ENCODE data around the gene RNF26. TPM values are rescaled to one million over a fixed set of nuclear protein-coding genes. Genes with fewer than 3 reads are reported as not detected.
A peak's percentile ranks its signal among the peaks of the same experiment; 100 is the strongest.

Gene RNF26
- total and polyA plus RNA-seq, 2 of the 13 experiments (the other 11 are each of a cell fraction or from before 2014, with no cell fraction given): 11.9 to 26.3 TPM

DNA sequence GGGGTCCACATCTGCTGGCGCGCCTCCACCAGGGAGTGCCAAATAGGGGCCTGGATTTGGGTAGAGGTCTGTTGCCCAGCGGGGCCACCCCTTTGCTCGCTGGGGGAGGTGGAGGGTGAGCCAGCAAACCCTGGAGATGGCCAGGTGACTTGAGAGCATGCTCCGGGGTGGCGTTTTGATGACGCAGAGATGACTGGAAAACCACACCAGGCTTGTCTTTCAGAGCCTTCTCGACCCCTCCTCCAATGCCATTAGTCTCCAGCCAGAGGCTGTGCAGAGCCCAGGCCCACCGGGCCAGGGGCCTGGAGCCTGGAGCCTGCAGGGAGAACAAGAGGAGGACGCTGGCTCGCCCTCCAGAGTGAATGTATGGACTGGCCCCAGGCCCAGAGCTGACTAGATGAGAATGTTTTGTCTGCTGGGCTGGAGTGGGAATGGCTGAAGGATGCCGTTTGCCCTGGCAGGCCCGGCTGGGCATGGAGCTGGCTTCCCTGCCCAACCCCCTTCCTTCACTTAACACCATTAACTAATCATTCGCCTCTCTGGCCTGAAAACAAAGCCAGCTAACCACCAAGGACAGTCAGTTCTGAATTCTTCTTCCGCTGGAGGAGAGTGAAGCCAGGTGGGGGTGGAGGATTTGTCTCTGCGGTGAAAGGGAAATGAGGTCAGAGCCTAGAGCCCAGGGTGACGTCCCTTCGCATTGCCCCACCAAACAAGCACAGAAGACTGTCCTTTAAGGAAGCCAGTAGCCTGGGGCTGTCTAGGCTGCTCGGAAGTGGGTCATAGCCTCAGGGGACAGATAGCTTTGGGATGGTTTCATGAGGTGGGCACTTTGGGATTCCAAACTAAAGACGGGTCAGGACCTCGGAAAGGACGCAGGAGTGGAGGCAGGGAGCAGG lies 15.8 kb upstream of the RNF26 start (continued):
- TF ChIP-seq GABPA (IDR thresholded peaks at IDR 0.05; ENCODE audit: low read depth, low read length) (no peak), GABPA (CRISPR knock-in tag; IDR thresholded peaks at IDR 0.05; ENCODE audit: low read depth) (peak; percentile 79), ARNT (IDR thresholded peaks at IDR 0.05) (no peak), ADNP (CRISPR knock-in tag; IDR thresholded peaks at IDR 0.05) (no peak), KAT7 (CRISPR knock-in tag; IDR thresholded peaks at IDR 0.05; ENCODE audit: borderline replicate concordance) (no peak), PBX2 (CRISPR knock-in tag; IDR thresholded peaks at IDR 0.05) (no peak), ZMYM4 (CRISPR knock-in tag; IDR thresholded peaks at IDR 0.05) (0 out of 2 replicates have a peak, but pooled peaks have one; percentile 41), IKZF4 (CRISPR knock-in tag; IDR thresholded peaks at IDR 0.05; ENCODE audit: borderline replicate concordance, low read depth, not compliant biosample characterization) (peak; percentile 33), YY1 (IDR thresholded peaks at IDR 0.05; ENCODE audit: insufficient read depth, insufficient replicate concordance, low read depth, low read length) (no peak), ZNF318 (CRISPR knock-in tag; IDR thresholded peaks at IDR 0.05) (no peak), KLF16 (CRISPR knock-in tag; IDR thresholded peaks at IDR 0.05) (peak in 1 of 2 experiments; percentile 31; a peak in 1 of 4 replicates), ATF3 (CRISPR knock-in tag; IDR thresholded peaks at IDR 0.05) (no peak), TERF1 (CRISPR knock-in tag; IDR thresholded peaks at IDR 0.05) (no peak), ZNF672 (CRISPR knock-in tag; IDR thresholded peaks at IDR 0.05) (no peak), ELF3 (CRISPR knock-in tag; IDR thresholded peaks at IDR 0.05) (no peak)
- TF ChIP-seq, protein P1, sequence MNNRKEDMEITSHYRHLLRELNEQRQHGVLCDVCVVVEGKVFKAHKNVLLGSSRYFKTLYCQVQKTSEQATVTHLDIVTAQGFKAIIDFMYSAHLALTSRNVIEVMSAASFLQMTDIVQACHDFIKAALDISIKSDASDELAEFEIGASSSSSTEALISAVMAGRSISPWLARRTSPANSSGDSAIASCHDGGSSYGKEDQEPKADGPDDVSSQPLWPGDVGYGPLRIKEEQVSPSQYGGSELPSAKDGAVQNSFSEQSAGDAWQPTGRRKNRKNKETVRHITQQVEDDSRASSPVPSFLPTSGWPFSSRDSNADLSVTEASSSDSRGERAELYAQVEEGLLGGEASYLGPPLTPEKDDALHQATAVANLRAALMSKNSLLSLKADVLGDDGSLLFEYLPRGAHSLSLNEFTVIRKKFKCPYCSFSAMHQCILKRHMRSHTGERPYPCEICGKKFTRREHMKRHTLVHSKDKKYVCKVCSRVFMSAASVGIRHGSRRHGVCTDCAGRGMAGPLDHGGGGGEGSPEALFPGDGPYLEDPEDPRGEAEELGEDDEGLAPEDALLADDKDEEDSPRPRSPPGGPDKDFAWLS (CRISPR knock-in tag; IDR thresholded peaks at IDR 0.05; ENCODE audit: borderline replicate concordance): no peak
